ENCODE measurements around the gene ZNF692. TPM values are rescaled to one million over a fixed set of nuclear protein-coding genes. Genes with fewer than 3 reads are reported as not detected.
"Not testable (repeated sequence)": the region's sequence is repeated elsewhere in the genome, so short reads cannot be mapped to it uniquely, and the experiment has no call there.

The ZNF692 gene
- 3.1 and 16.5 TPM in 2 replicates for total RNA-seq (2014; rRNA removed; shearing (Covaris generic))

- peak; percentile 89 for DNase-seq (ENCODE audit: low read depth)
Observed at GRCh38 chr1:248858891-248859889, at the start of gene ZNF692. TSS of gene ZNF692 (minus strand) at chr1:248859085. CDS start at chr1:248858309, 776 bp downstream.

DNA sequence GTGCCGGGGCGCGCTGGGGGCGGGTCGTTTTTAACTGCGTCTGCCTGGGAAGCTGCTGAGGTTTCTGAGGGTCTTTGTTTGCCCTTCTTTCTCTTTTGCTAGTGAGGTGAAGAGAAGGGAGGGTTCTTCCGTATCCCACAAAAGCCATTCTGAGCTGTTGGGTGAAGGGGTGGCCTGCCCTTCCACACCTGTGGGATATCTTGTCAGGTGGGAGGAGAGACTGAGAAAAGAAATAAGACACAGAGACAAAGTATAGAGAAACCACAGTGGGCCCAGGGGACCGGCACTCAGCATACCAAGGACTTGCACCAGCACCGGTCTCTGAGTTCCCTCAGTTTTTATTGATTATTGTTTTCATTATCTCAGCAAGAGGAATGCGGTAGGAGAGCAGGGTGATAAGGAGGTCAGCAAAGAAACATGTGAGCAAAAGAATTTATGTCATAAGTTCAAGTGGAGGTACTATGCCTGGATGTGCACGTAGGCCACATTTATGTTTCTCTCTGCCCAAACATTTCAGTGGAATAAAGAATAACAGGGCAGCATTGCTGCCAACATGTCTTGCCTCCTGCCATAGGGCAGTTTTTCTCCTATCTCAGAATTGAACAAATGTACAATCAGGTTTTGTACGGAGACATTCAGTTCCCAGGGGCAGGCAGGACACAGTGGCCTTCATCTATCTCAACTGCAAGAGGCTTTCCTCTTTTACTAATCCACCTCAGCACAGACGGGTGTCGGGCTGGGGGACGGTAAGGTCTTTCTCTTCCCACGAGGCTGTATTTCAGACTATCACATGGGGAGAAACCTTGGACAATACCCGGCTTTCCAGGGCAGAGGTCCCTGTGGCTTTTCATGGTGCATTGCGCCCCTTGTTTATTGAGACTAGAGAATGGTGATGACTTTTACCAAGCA is 48.1 kb upstream of the ZNF692 start:
- peak; percentile 5 for DNase-seq (ENCODE audit: low read depth)

- DNase-seq (ENCODE audit: low read depth), result peak; percentile 84
Observed at GRCh38 chr1:248906009-248906752, 47.3 kb upstream of the ZNF692 start, which contains the start of gene PGBD2. TSS of gene PGBD2 (plus strand) at chr1:248906235. CDS start at chr1:248913863, 7,628 bp downstream.

GRCh38 chr1:248905662-248906008 is 46.8 kb upstream of the ZNF692 start:
- no peak for DNase-seq (ENCODE audit: low read depth)

GRCh38 chr1:248904437-248905216 is 45.7 kb upstream of the ZNF692 start:
- no peak for DNase-seq (ENCODE audit: low read depth)

DNA sequence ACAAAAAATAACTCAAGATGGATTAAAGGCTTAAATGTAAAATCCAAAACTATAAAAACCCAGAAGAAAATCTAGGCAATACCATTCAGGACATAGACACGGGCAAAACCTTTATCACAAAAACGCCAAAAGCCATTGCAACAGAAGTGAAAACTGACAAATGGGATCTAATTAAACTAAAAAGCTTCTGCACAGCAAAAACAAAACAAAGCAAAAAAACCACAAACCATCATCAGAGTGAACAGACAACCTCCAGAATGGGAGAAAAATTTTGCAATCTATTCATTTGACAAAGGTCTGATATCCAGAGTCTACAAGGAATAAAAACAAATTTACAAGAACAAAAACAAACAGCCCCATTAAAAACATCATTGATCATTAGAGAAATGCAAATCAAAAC is 42.7 kb upstream of the ZNF692 start:
- no peak for DNase-seq (ENCODE audit: low read depth)

DNA sequence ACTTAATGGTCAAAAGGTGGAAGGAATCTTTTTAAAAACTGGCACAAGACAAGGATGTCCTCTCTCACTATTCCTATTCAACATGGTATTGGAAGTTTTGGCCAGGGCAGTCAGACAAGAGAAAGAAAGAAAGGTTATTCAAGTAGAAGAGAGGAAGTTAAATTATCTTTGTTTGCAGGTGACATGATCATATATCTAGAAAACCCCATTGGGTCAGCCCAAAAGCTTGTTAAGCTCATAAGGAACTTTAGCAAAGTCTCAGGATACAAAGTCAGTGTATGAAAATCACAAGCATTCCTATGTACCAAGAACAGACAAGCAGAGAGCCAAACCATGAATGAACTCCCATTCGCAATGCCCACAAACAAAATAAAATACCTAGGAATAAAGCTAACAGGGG is 41.8 kb upstream of the ZNF692 start:
- no peak for DNase-seq (ENCODE audit: low read depth)

GRCh38 chr1:248897412-248898337 is 38.8 kb upstream of the ZNF692 start:
- no peak for DNase-seq (ENCODE audit: low read depth)

DNA sequence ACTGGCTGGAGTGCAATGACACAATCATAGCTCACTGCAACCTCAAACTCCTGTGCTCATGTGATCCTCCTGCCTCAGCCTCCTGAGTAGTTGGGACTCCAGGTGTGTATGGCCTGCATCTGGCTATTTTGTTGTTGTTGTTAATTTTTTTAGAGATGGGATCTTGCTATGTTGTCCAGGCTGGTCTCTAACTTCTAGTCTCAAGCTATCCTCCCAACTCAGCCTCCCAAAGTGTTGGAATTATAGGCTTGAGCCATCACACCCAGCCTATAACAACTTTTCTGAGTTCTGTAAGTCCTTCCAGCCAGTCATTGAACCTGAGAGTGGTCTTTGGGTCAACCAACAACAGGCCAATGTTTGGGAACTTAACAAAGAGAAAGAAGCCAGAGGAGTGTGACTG is 36.0 kb upstream of the ZNF692 start:
- no peak for DNase-seq (ENCODE audit: low read depth)

- no peak for DNase-seq (ENCODE audit: low read depth)
Observed at GRCh38 chr1:248892590-248892989, 33.7 kb upstream of the ZNF692 start.

DNA sequence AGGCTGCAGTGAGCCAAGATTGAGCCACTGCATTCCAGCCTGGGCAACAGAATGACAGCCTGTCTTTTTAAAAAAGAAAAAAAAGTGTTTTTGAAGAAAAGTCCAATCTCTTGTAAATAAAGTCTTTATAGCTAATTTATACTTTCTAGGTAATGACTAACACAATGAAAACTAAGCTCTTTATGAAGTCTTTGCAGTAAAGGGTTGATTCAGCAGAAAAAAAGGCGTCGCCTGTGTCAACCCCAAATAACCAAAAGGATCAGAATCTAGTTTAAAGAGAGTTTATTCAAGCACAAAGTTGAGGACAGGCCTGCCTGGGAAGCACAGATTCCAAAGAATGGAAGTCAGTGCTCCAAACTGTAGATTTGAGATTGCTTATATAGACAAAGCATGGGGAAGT is 32.9 kb upstream of the ZNF692 start:
- no peak for DNase-seq (ENCODE audit: low read depth)

- DNase-seq (ENCODE audit: low read depth), result no peak
Observed at GRCh38 chr1:248890549-248891498, 31.9 kb upstream of the ZNF692 start.

- not testable (repeated sequence) for DNase-seq (ENCODE audit: low read depth)
Observed at GRCh38 chr1:248889914-248890243, 31.0 kb upstream of the ZNF692 start.

DNA sequence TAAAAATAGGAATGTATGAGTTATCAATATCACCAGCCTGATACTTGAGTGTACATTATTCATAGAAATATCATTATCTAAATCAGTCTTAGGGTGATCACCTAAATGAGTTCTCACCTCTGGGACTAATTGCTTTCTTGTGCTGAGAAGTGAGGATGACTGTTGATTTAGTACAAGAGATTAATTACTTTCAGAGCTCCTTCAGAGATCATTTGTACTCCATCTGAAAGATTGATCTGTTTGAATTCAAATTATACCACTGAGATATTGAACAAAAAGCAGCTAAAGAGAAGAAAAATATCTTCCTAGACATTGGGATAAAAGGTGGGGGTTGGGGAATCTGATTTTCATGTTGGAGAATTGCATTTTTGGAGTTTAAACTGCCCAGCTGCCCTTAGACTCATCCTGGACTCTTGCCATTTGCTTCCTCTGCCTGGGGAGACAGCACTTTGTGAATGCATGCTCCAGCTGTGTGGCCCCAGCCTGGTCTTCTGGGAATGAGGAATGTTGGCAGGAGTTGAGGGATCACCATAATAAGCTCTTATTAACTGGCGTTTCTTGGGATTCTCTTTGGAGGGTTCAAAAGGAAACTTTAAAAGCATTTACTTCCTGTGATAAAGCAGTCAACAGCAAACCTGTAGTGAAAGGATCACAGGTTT is 27.5 kb upstream of the ZNF692 start:
- DNase-seq (ENCODE audit: low read depth), result peak; percentile 1

GRCh38 chr1:248885646-248886045 is 26.8 kb upstream of the ZNF692 start:
- no peak for DNase-seq (ENCODE audit: low read depth)

DNA sequence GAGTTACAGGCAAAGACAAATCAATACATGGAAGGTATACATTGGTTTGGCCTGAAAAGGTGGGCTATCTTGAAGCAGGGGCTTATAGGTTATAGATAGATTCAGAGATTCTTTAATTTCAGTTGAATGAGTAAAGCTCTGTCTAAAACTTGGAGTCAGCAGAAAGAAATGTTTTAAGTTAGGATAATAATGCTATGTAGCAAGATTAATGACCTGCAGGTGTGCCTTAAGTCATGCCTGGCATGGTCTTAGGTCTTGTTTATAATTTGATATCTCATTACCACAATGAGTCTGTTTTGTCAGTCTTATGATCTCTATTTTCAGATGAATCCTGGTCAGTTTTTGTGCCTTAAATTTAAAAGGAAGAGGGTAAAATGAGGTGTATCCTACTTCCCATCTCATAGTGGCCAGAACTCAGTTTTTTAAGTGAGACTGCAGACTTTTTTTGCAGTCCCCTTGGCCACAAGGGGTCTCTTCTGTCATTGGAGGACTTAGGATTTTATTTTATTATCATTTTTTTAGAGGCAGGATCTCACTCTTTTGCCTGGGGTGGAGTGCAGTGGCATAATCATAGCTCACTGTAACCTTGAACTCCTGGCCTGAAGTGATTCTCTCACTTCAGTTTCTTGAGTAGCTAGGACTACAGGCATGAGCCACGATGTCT is 25.9 kb upstream of the ZNF692 start:
- DNase-seq (ENCODE audit: low read depth), result no peak

DNA sequence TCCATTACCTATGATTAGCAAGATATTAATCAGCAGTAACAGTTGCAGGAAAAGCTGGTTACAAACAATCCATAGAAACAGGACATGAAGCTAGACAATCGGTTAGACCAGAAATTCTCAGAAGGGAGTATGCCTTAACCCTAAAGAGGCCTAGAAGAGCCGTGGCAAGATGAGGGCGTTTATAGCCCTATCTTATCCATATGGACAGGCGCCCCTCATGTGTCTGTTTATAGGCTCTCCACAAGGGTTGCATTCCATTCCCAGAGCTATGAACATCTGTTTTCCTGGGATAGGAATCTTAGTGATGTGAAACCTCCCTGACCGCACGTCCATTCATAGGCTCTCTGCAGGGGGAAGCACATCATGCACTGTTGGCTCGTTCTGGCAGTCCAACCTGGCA is 23.5 kb upstream of the ZNF692 start:
- DNase-seq (ENCODE audit: low read depth), result not testable (repeated sequence)

All from M059J (cell line).